Fibroblast of villous mesenchyme (primary cell): ENCODE measurements around the gene NUPR1. TPM values are rescaled to one million over a fixed set of nuclear protein-coding genes. Genes with fewer than 3 reads are reported as not detected.

ENCODE experiments used
- DNase-seq: peaks from one replicate; pipeline ENCODE4 v3.0.0-alpha.2; 2010; ENCODE audit warnings: low read depth
- H3K4me3 ChIP-seq: 2 replicates; pipeline ENCODE4 v1.5.1; 2011; ENCODE audit warnings: low read depth, mild to moderate bottlenecking, low read length
- CTCF ChIP-seq: IDR thresholded peaks from 2 replicates; pipeline ENCODE4 v1.5.1; 2012; ENCODE audit warnings: low read depth, mild to moderate bottlenecking, low read length; ENCODE audit not compliant: insufficient read depth
- total RNA-seq: library from RNA; depleted of rRNA; stranded (reverse); fragments of >200 nt; gene quantifications from 2 replicates; pipeline ENCODE4 v1.2.3, GENCODE V29; 2012

NUPR1 gene
- total RNA-seq = 8.2 and 27.7 TPM in 2 replicates

GRCh38 chr16:28538733-28539596, at the start of gene NUPR1:
TSS of gene NUPR1 (minus strand) at chr16:28538974. CDS start at chr16:28538907, 67 bp downstream.
- H3K4me3 ChIP-seq = peak within 1 kb of the TSS; percentile 78
- peak; percentile 99 for DNase-seq
- no peak for TF ChIP-seq CTCF

- no peak for TF ChIP-seq CTCF
- H3K4me3 ChIP-seq = no peak overlapping the region
- no peak for DNase-seq
These were observed 48.6 kb upstream of the NUPR1 start for GRCh38 chr16:28587386-28587785.

GRCh38 chr16:28586466-28586865, 47.7 kb upstream of the NUPR1 start:
- no peak for TF ChIP-seq CTCF

GRCh38 chr16:28585674-28586073, 46.9 kb upstream of the NUPR1 start:
- no peak for TF ChIP-seq CTCF
- no peak overlapping the region for H3K4me3 ChIP-seq
- no peak for DNase-seq

More at GRCh38 chr16:28586466-28586865, 47.7 kb upstream of the NUPR1 start:
- DNase-seq = no peak
- H3K4me3 ChIP-seq = no peak overlapping the region

GRCh38 chr16:28580726-28581315, 42.0 kb upstream of the NUPR1 start:
- no peak for DNase-seq
- TF ChIP-seq CTCF = no peak

GRCh38 chr16:28575446-28576109, 36.8 kb upstream of the NUPR1 start:
- no peak overlapping the region for H3K4me3 ChIP-seq
- no peak for DNase-seq
- no peak for TF ChIP-seq CTCF

More at GRCh38 chr16:28580726-28581315, 42.0 kb upstream of the NUPR1 start:
- H3K4me3 ChIP-seq = no peak overlapping the region
